K562 (cell line): ENCODE results near the gene SCGB3A2. TPM values are rescaled to one million over a fixed set of nuclear protein-coding genes. Genes with fewer than 3 reads are reported as not detected.

Source experiments
- ATAC-seq: fragments of 200-7000 bp; cut with Tn5 transposase; 3 replicates; pipeline ENCODE4 v1.9.1; 2020; ENCODE audit warnings: moderate library complexity
- BruUV-seq: library from RNA; stranded (reverse); fragments of 400-500 nt; replicated peaks from 2 replicates; lab custom pipeline; 2021; lab: Mats Ljungman, UMichigan
- CTCF ChIA-PET: fragments of 300-600 bp; formaldehyde crosslinking; extraction: SDS; loops from one replicate; lab custom pipeline; 2021; ENCODE audit warnings: low intra/inter-chr PET ratio; lab: Yijun Ruan, JAX
- POLR2A ChIA-PET: fragments of 300-600, 350-650 bp; sonication (Branson Sonifier 250); formaldehyde crosslinking; extraction: SDS; loops from one replicate; lab custom pipeline; 2021; ENCODE audit warnings: antibody characterized with exemption, inconsistent platforms; lab: Yijun Ruan, JAX
- DNase-seq, 4 experiments: peaks; one replicate each; pipeline versions ENCODE4 v3.0.0 to v3.0.0-alpha.2; 2011 to 2018; ENCODE audit warnings: low spot score in 3 of 4, mixed read lengths in 3 of 4; ENCODE audit errors: extremely low read depth in 1 of 4
- FAIRE-seq: peaks from 2 replicates; lab custom pipeline; 2011; peaks lifted over from hg19 to GRCh38; lab: Jason Lieb, UNC
- H2AFZ ChIP-seq: 2 replicates; pipeline ENCODE4 v1.6.0; 2011; ENCODE audit warnings: low read depth, low read length, control low read depth, inconsistent platforms
- H3K27ac ChIP-seq: fragments of 200-600 bp; 3 replicates; pipeline ENCODE4 v1.8.0; 2011; ENCODE audit warnings: low read depth, mild to moderate bottlenecking, control low read depth, inconsistent platforms, low read length, moderate library complexity, mixed read lengths; ENCODE audit errors: extremely low read depth
- H3K27me3 ChIP-seq, 2 experiments: fragments of 300-600 bp in 1 of 2; 2 replicates in 1 of 2; 3 replicates in 1 of 2; pipeline versions ENCODE4 v1.6.0 to v1.8.0; 2011; ENCODE audit warnings: inconsistent platforms in 2 of 2, low read length in 2 of 2, mild to moderate bottlenecking in 1 of 2, mixed read lengths in 1 of 2, moderate library complexity in 1 of 2; ENCODE audit not compliant: control insufficient read depth in 2 of 2, insufficient read depth in 2 of 2
- H3K36me3 ChIP-seq: fragments of 300-600 bp; 3 replicates; pipeline ENCODE4 v1.8.0; 2011; ENCODE audit warnings: mild to moderate bottlenecking, low read length, inconsistent platforms; ENCODE audit not compliant: control insufficient read depth, insufficient read depth
- H3K4me1 ChIP-seq, 2 experiments: fragments of 200-600 bp in 1 of 2; replicated peaks in 1 of 2; 2 replicates in 1 of 2; 3 replicates in 1 of 2; pipeline versions ENCODE4 v1.5.1 to v1.8.0; 2011; ENCODE audit warnings: inconsistent platforms in 2 of 2, low read length in 2 of 2, mild to moderate bottlenecking in 1 of 2, mixed read lengths in 1 of 2, moderate library complexity in 1 of 2; ENCODE audit not compliant: control insufficient read depth in 2 of 2, insufficient read depth in 2 of 2
- H3K4me2 ChIP-seq: 2 replicates; pipeline ENCODE4 v1.6.1; 2011; ENCODE audit warnings: low read length, control low read depth, inconsistent platforms, mixed read lengths; ENCODE audit not compliant: insufficient read depth
- H3K4me3 ChIP-seq: fragments of 200-600 bp; sonication (generic), shearing (Covaris generic); 2 replicates; pipeline ENCODE4 v1.5.1; 2016; ENCODE audit warnings: control low read depth, inconsistent platforms
- H3K79me2 ChIP-seq: fragments of 200-600 bp; 3 replicates; pipeline ENCODE4 v1.8.0; 2011; ENCODE audit warnings: low read length, inconsistent platforms; ENCODE audit not compliant: control insufficient read depth, insufficient read depth
- H3K9ac ChIP-seq, 2 experiments: 2 replicates each; pipeline versions ENCODE4 v1.6.0 to v1.6.1; 2011; ENCODE audit warnings: low read depth in 2 of 2, low read length in 2 of 2, control low read depth in 1 of 2, inconsistent platforms in 1 of 2, mild to moderate bottlenecking in 1 of 2, mixed read lengths in 1 of 2; ENCODE audit not compliant: insufficient read depth in 1 of 2
- H3K9me1 ChIP-seq: one replicate; pipeline ENCODE4 v1.6.0; 2011; ENCODE audit warnings: inconsistent platforms, mild to moderate bottlenecking, low read length, moderate library complexity; ENCODE audit not compliant: control insufficient read depth, insufficient read depth
- H3K9me3 ChIP-seq: replicated peaks from 2 replicates; pipeline ENCODE4 v1.5.1; 2011; ENCODE audit warnings: low read depth, low read length, inconsistent platforms; ENCODE audit not compliant: control insufficient read depth, insufficient read depth
- H4K20me1 ChIP-seq: replicated peaks from 2 replicates; pipeline ENCODE4 v1.6.1; 2011; ENCODE audit warnings: low read length, inconsistent platforms, mixed read lengths; ENCODE audit not compliant: control insufficient read depth, insufficient read depth
- BRF2 ChIP-seq: IDR thresholded peaks from 3 replicates; pipeline ENCODE4 v1.6.1; 2011; ENCODE audit warnings: borderline replicate concordance, mild to moderate bottlenecking; ENCODE audit not compliant: insufficient read length, insufficient read depth
- CHCHD3 ChIP-seq: fragments of 250-450 bp; sonication (Bioruptor Pico); IDR thresholded peaks from 2 replicates; pipeline ENCODE4 v2.1.2; 2022; ENCODE audit warnings: mild to moderate bottlenecking
- CTBP1 ChIP-seq: fragments of 450-650 bp; IDR thresholded peaks from 2 replicates; pipeline ENCODE4 v1.6.1; 2016; ENCODE audit warnings: borderline replicate concordance
- DNMT1 ChIP-seq: fragments of 450-650 bp; IDR thresholded peaks from 2 replicates; pipeline ENCODE4 v1.6.1; 2016; ENCODE audit warnings: antibody characterized with exemption, mild to moderate bottlenecking
- E2F5 ChIP-seq: sonication (generic); formaldehyde crosslinking; IDR thresholded peaks from 2 replicates; pipeline ENCODE4 v1.8.0; 2022; ENCODE audit warnings: mild to moderate bottlenecking, missing genetic modification reagents
- GTF2A2 ChIP-seq: IDR thresholded peaks from 2 replicates; pipeline ENCODE4 v1.6.1; 2016; ENCODE audit warnings: mild to moderate bottlenecking, missing genetic modification characterization, missing compliant biosample characterization
- GTF2B ChIP-seq: IDR thresholded peaks from 2 replicates; pipeline ENCODE4 v1.6.1; 2011; ENCODE audit not compliant: insufficient read length; ENCODE audit errors: extremely low read depth
- MECOM ChIP-seq: fragments of 250-450 bp; sonication (Bioruptor Pico); IDR thresholded peaks from 2 replicates; pipeline ENCODE4 v1.8.0; 2022; ENCODE audit warnings: inconsistent platforms
- TSHZ1 ChIP-seq: fragments of 250-450 bp; sonication (Bioruptor Pico); IDR thresholded peaks from 2 replicates; pipeline ENCODE4 v1.4.0; 2020; ENCODE audit warnings: mild to moderate bottlenecking, moderate library complexity
- WGBS: fragments of 100-300 bp; shearing (Covaris generic); methylation state at CpG from one replicate; pipeline ENCODE4 v1.1.6; 2016; ENCODE audit warnings: low coverage, mixed read lengths; ENCODE audit not compliant: insufficient coverage; ENCODE audit errors: missing lambda C conversion rate; 5-methylcytosine and 5-hydroxymethylcytosine counted together
- in situ Hi-C: fragments of 300-500 bp; cut with MboI; formaldehyde crosslinking; loops from 4 replicates; pipeline ENCODE4 v1.15.0; 2018; ENCODE audit warnings: inconsistent platforms, mixed read lengths
- intact Hi-C: fragments of 100-400 bp; cut with micrococcal nuclease; formaldehyde crosslinking; loops from 2 replicates; pipeline ENCODE4 v1.14.2; 2022
- polyA plus RNA-seq, 8 experiments: library from polyadenylated mRNA; depleted of rRNA in 4 of 8; stranded (reverse) in 5 of 8; unstranded in 3 of 8; fragments of >200 nt; fragmentation: Nextera tagmentation in 2 of 8; fragmentation: Illumina TruSeq in 1 of 8; extraction: Ambion mirVana in 2 of 8; extraction: Trizol in 1 of 8; gene quantifications; 2 replicates each; pipeline versions ENCODE4 v1.2.1 to v1.2.3, GENCODE V29; 2011 to 2014; ENCODE audit warnings: inconsistent platforms in 1 of 8, missing spikeins in 1 of 8
- total RNA-seq, 7 experiments: library from RNA; depleted of rRNA in 6 of 7; stranded (reverse); fragments of >200 nt in 6 of 7; fragmentation: Illumina TruSeq in 2 of 7; extraction: Trizol in 2 of 7; gene quantifications; 2 replicates each; pipeline versions ENCODE4 v1.2.1 to v1.2.3, GENCODE V29; 2011 to 2021; ENCODE audit warnings: low replicate concordance in 1 of 7
- TF ChIP-seq, protein P1 (sequence below): fragments of 250-450 bp; sonication (Bioruptor Pico); IDR thresholded peaks from 2 replicates; pipeline ENCODE4 v1.4.0; 2020

SCGB3A2 gene
- total and polyA plus RNA-seq, 9 of the 15 experiments (the other 6 are each of a cell fraction or from before 2014, with no cell fraction given): 0.35 TPM; not detected in 8

- H3K4me3 ChIP-seq: no peak overlapping the region
- DNase-seq: no peak
- H3K9ac ChIP-seq: no peak overlapping the region
- in situ Hi-C loops: no loop called here
- no TSS peak for BruUV-seq
- H3K4me2 ChIP-seq: no peak overlapping the region
- no peaks in the 10 kb centered on the region for H4K20me1 ChIP-seq
- H3K9me3 ChIP-seq: no peaks in the 10 kb centered on the region
- no peaks in the 10 kb centered on the region for H3K79me2 ChIP-seq
- ChIA-PET CTCF (no interaction called here), POLR2A (no interaction called here)
- H3K27ac ChIP-seq: no peak overlapping the region
- no peak for ATAC-seq
- no peak overlapping the region for H2AFZ ChIP-seq
- no peaks in the 10 kb centered on the region for H3K4me1 ChIP-seq
- H3K27me3 ChIP-seq: no peaks in the 10 kb centered on the region
- intact Hi-C loops: no loop called here
- FAIRE-seq: no peak
- 2% methylated on average over 3 of the region's 3 CpGs for WGBS
- H3K36me3 ChIP-seq: no peaks in the 10 kb centered on the region
- no peaks in the 10 kb centered on the region for H3K9me1 ChIP-seq
- TF ChIP-seq CHCHD3 (CRISPR knock-in tag): no peak
- no peak for TF ChIP-seq BRF2
- no peak for TF ChIP-seq CTBP1
- TF ChIP-seq DNMT1: no peak
- no peak for TF ChIP-seq E2F5
- TF ChIP-seq TSHZ1 (CRISPR knock-in tag): no peak
- TF ChIP-seq, protein P1, sequence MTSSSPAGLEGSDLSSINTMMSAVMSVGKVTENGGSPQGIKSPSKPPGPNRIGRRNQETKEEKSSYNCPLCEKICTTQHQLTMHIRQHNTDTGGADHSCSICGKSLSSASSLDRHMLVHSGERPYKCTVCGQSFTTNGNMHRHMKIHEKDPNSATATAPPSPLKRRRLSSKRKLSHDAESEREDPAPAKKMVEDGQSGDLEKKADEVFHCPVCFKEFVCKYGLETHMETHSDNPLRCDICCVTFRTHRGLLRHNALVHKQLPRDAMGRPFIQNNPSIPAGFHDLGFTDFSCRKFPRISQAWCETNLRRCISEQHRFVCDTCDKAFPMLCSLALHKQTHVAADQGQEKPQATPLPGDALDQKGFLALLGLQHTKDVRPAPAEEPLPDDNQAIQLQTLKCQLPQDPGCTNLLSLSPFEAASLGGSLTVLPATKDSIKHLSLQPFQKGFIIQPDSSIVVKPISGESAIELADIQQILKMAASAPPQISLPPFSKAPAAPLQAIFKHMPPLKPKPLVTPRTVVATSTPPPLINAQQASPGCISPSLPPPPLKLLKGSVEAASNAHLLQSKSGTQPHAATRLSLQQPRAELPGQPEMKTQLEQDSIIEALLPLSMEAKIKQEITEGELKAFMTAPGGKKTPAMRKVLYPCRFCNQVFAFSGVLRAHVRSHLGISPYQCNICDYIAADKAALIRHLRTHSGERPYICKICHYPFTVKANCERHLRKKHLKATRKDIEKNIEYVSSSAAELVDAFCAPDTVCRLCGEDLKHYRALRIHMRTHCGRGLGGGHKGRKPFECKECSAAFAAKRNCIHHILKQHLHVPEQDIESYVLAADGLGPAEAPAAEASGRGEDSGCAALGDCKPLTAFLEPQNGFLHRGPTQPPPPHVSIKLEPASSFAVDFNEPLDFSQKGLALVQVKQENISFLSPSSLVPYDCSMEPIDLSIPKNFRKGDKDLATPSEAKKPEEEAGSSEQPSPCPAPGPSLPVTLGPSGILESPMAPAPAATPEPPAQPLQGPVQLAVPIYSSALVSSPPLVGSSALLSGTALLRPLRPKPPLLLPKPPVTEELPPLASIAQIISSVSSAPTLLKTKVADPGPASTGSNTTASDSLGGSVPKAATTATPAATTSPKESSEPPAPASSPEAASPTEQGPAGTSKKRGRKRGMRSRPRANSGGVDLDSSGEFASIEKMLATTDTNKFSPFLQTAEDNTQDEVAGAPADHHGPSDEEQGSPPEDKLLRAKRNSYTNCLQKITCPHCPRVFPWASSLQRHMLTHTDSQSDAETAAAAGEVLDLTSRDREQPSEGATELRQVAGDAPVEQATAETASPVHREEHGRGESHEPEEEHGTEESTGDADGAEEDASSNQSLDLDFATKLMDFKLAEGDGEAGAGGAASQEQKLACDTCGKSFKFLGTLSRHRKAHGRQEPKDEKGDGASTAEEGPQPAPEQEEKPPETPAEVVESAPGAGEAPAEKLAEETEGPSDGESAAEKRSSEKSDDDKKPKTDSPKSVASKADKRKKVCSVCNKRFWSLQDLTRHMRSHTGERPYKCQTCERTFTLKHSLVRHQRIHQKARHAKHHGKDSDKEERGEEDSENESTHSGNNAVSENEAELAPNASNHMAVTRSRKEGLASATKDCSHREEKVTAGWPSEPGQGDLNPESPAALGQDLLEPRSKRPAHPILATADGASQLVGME: no peak
- no peak for TF ChIP-seq GTF2A2
- TF ChIP-seq MECOM (CRISPR knock-in tag): no peak
- no peak for TF ChIP-seq GTF2B
Observed at GRCh38 chr5:147892696-147893296, 14.3 kb downstream of the SCGB3A2 start.
